Measurements from ENCODE around the gene FCRL1.

DNA sequence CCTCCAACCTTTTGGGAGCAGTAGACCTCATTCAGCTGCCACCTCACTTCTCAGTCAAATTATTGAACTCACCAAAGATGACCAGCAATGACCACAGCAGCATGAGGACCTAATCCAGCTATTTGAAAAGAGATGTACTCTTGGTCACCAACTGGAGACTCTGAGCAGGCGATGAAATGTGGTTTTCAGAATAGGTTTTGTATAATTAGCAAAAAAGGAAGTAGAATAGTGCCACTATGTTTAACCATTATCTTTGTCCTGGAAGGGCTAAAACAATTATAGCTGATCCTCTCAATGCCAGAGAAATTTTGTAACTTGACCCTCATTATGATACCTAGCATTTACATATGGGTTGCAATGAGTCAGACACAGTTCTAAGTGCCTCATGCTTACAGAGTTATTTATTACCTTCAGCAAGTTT lies 42.9 kb downstream of the FCRL1 start, which contains the start of gene FCRL2:
- TF ChIP-seq MEF2A (IDR thresholded peaks at IDR 0.05; ENCODE audit: borderline replicate concordance, low read depth) (no peak), GABPA (IDR thresholded peaks at IDR 0.05; ENCODE audit: low read depth) (no peak)
- TF ChIP-seq, protein P1, sequence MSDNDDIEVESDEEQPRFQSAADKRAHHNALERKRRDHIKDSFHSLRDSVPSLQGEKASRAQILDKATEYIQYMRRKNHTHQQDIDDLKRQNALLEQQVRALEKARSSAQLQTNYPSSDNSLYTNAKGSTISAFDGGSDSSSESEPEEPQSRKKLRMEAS (IDR thresholded peaks at IDR 0.05; ENCODE audit: low read depth) = no peak
